Keratinocyte (primary cell): Measurements from ENCODE around the gene CD47.

ENCODE experiments used
- EZH2 ChIP-seq: IDR thresholded peaks from one replicate; pipeline ENCODE4 v1.6.1; 2012; ENCODE audit warnings: inconsistent platforms, mild to moderate bottlenecking, low read length, moderate library complexity
- TF ChIP-seq, protein P1 (sequence below), 3 experiments: IDR thresholded peaks in 1 of 3; conservative IDR thresholded peaks in 1 of 3; optimal IDR thresholded peaks in 1 of 3; 2 replicates in 2 of 3; 3 replicates in 1 of 3; pipeline versions ENCODE3 to v1.5.1; 2011; ENCODE audit warnings: low read length in 3 of 3, mild to moderate bottlenecking in 3 of 3, moderate library complexity in 2 of 3, control low read depth in 1 of 3, inconsistent platforms in 1 of 3; ENCODE audit not compliant: insufficient read depth in 2 of 3; ENCODE audit errors: extremely low read depth in 1 of 3

- TF ChIP-seq, protein P1, sequence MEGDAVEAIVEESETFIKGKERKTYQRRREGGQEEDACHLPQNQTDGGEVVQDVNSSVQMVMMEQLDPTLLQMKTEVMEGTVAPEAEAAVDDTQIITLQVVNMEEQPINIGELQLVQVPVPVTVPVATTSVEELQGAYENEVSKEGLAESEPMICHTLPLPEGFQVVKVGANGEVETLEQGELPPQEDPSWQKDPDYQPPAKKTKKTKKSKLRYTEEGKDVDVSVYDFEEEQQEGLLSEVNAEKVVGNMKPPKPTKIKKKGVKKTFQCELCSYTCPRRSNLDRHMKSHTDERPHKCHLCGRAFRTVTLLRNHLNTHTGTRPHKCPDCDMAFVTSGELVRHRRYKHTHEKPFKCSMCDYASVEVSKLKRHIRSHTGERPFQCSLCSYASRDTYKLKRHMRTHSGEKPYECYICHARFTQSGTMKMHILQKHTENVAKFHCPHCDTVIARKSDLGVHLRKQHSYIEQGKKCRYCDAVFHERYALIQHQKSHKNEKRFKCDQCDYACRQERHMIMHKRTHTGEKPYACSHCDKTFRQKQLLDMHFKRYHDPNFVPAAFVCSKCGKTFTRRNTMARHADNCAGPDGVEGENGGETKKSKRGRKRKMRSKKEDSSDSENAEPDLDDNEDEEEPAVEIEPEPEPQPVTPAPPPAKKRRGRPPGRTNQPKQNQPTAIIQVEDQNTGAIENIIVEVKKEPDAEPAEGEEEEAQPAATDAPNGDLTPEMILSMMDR (optimal IDR thresholded peaks at IDR 0.05 in 1 of 3, IDR thresholded peaks at IDR 0.05 in 1 of 3, conservative IDR thresholded peaks at IDR 0.05 in 1 of 3; ENCODE audit: extremely low read depth in 1 of 3, insufficient read depth in 2 of 3, low read length in 3 of 3): no peak
- TF ChIP-seq EZH2: no peak
Observed at GRCh38 chr3:108123326-108123725, 32.5 kb upstream of the CD47 start.
